Gastroesophageal sphincter (tissue), 4 donors: Measurements from ENCODE around the gene AVPR2. TPM values are rescaled to one million over a fixed set of nuclear protein-coding genes. Genes with fewer than 3 reads are reported as not detected.

Experiments used
- ATAC-seq: fragments of 150-250 bp; one replicate; pipeline ENCODE4 v1.9.1; 2016; ENCODE audit warnings: mild to moderate bottlenecking, moderate library complexity
- H3K27ac ChIP-seq, 4 donors: fragments of 200-600 bp; sonication (generic) in 3 of 4; 1 replicate in 3 of 4; 2 replicates in 1 of 4; pipeline ENCODE4 v1.5.1; 2016 to 2019
- H3K27me3 ChIP-seq: fragments of 200-600 bp; sonication (generic); one replicate; pipeline ENCODE4 v1.5.1; 2019
- H3K36me3 ChIP-seq, 2 donors: fragments of 200-600 bp; sonication (generic); one replicate each; pipeline ENCODE4 v1.5.1; 2019; ENCODE audit warnings: control low read depth in 1 of 2
- H3K4me1 ChIP-seq, 3 donors: fragments of 200-600 bp; sonication (generic); 1 replicate in 2 of 3; 2 replicates in 1 of 3; pipeline ENCODE4 v1.5.1; 2016 to 2019; ENCODE audit warnings: control low read depth in 2 of 3
- H3K4me3 ChIP-seq, 2 donors: fragments of 200-600 bp; sonication (generic); one replicate each; pipeline ENCODE4 v1.5.1; 2019; ENCODE audit warnings: mild to moderate bottlenecking in 1 of 2, moderate library complexity in 1 of 2
- H3K9me3 ChIP-seq, 3 donors: fragments of 200-600 bp; sonication (generic); one replicate each; pipeline ENCODE4 v1.5.1; 2017 to 2019; ENCODE audit warnings: control low read depth in 2 of 3
- CTCF ChIP-seq, 4 experiments: fragments of 200-600 bp in 2 of 4; fragments of 450-650 bp in 2 of 4; sonication (generic) in 1 of 4; IDR thresholded peaks; one replicate each; pipeline ENCODE4 v1.5.1; 2017 to 2019; ENCODE audit warnings: antibody characterized with exemption in 4 of 4, mild to moderate bottlenecking in 2 of 4, moderate library complexity in 2 of 4
- EP300 ChIP-seq: sonication (generic); formaldehyde crosslinking; IDR thresholded peaks from one replicate; pipeline ENCODE4 v1.6.1; 2017; ENCODE audit warnings: antibody characterized with exemption, mild to moderate bottlenecking
- POLR2A ChIP-seq, 2 donors: fragments of 450-650 bp; IDR thresholded peaks; one replicate each; pipeline ENCODE4 v1.6.1; 2017; ENCODE audit warnings: antibody characterized with exemption in 2 of 2, mild to moderate bottlenecking in 2 of 2, moderate library complexity in 1 of 2
- POLR2AphosphoS5 ChIP-seq: sonication (generic); formaldehyde crosslinking; IDR thresholded peaks from one replicate; pipeline ENCODE4 v1.6.1; 2017; ENCODE audit warnings: antibody characterized with exemption
- WGBS, 2 donors: methylation state at CpG; one replicate each; pipeline ENCODE4 v1.1.5; 2018; ENCODE audit warnings: low coverage in 1 of 2; 5-methylcytosine and 5-hydroxymethylcytosine counted together
- total RNA-seq, 4 donors: library from RNA; depleted of rRNA; stranded (reverse); fragments of >200 nt; gene quantifications; one replicate each; pipeline ENCODE4 v1.1.0, GENCODE V29; 2016

Gene AVPR2
- total RNA-seq, 4 donors from 2014 or later: 0.81 to 7.9 (median 3.8) TPM

GRCh38 chrX:153920546-153920945, 16.1 kb downstream of the AVPR2 start:
- no peaks in the 10 kb centered on the region for H3K27me3 ChIP-seq

GRCh38 chrX:153921070-153921469, 16.6 kb downstream of the AVPR2 start:
- Histone ChIP-seq H3K36me3 (no peaks in the 10 kb centered on the region), H3K4me3 (peak overlapping the region in 1 of 2 donors; percentile 14), H3K9me3 (no peaks in the 10 kb centered on the region), H3K27me3 (no peaks in the 10 kb centered on the region), H3K4me1 (peaks cover 0 to 52% (median 10%) of the 10 kb centered on the region in 3 donors), H3K27ac (peak overlapping the region in 2 of 4 donors; percentile 14 to 36)
- ATAC-seq: no peak
- WGBS, 2 donors: no CpG with 5 or more reads among the region's 16 CpGs
- TF ChIP-seq POLR2AphosphoS5: no peak
- no peak for TF ChIP-seq POLR2A (IDR thresholded peaks at IDR 0.05)

More at GRCh38 chrX:153920546-153920945, 16.1 kb downstream of the AVPR2 start:
- Histone ChIP-seq H3K4me1 (peaks cover 0 to 47% (median 10%) of the 10 kb centered on the region in 3 donors), H3K9me3 (no peaks in the 10 kb centered on the region), H3K4me3 (no peak overlapping the region), H3K36me3 (no peaks in the 10 kb centered on the region), H3K27ac (no peak overlapping the region)
- no CpG with 5 or more reads among the region's 14 CpGs for WGBS, 2 donors
- ATAC-seq: no peak
- TF ChIP-seq POLR2AphosphoS5: no peak

DNA sequence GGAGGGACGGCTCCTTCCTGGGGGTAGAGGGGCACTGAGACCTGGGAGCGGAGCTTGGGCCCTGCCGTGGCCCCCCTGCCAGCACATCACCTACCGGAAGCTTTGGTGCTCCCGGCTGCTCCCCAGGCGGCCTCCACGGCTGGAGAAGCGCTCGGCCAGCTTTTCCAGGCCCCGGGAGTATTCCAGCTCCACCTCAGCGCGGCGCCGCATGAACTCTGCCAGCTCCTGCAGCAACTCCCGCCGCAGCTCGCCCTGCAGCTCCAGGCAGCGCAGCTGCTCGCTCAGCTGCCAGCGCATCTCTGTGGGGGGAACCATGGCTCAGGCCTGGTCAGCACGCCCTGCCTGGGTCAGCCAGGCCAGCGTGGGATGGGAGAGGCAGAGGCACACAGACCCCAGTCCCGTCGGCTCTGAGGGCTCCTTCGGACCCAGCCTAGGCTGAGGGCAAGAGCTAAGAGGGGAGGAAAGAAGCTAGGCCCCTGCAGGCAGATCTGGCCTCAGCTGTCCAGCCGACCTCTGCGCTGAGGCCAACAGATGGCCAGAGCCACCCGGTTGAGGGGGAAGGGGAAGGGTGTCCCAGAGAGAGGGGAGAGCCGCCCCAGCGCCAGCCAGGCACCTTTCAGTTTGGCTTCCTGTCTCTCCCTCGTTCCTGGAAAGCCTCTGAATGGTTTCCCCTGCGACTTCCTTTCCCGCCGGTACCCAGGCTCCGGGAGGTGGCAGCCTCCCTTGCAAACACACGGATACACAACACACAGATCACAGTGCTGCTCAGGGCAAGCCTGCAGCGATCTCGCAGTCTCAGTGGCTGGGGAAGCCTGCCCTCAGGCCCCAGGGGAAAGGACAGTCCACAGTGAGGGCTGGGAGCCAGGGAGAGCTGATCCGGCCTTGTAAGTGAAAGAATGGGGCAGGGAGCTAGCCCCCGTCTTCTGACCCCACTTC, 17.3 kb downstream of the AVPR2 start:
- Histone ChIP-seq H3K36me3 (no peaks in the 10 kb centered on the region), H3K4me3 (peak overlapping the region in 1 of 2 donors; percentile 14), H3K9me3 (no peaks in the 10 kb centered on the region), H3K27ac (peak overlapping the region in 3 of 4 donors; percentile 14 to 47 (median 36)), H3K27me3 (no peaks in the 10 kb centered on the region), H3K4me1 (peaks cover 0 to 59% (median 13%) of the 10 kb centered on the region in 3 donors)
- no peak for ATAC-seq
- WGBS, 2 donors: no CpG with 5 or more reads among the region's 40 CpGs
- TF ChIP-seq POLR2A (IDR thresholded peaks at IDR 0.05): no peak
- no peak for TF ChIP-seq EP300
- no peak for TF ChIP-seq CTCF (IDR thresholded peaks at IDR 0.05)
- no peak for TF ChIP-seq POLR2AphosphoS5

DNA sequence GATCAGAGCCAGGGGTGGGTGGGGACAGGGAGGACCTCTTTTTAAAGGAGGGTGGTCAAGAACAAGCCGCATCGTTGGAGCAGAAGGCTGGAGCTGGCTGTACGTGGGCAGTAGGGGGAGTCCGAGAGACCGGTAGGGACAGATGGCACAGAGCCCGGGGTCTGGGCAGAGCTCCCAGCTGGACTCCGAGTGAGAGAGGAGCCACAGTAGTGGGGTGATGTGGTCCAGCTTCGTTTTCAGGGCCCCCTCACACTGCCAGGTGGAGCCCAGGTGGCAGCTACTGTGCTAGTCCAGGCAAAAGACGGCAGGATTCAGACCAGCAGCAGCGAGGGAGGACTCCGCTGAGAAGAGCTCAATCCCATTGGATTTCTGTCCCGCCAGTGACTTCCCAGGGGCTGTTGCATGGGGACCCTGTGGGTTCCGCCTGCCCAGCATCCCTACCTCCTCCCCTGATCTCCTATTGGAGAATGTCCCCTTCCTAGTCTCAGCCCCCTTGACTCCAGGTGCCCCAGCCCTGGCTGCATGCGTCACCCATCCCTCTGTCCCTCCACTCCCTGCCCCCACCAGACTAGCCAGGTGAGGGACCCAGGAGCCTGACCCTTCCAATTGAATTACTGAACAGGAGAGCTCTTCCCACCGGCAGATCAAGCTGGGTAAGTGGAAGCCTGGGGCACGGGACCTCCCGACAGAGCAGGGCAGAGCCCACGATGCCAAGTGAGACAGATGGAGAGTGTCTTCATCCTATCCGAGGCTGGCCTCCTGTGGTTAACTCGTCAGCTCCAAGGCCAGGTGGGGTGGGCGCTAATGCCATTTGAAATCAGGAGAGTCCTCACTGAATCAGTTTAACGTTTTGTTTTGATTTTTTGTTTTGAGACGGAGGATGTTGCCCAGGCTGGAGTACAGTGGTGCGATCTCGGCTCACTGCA, 18.7 kb downstream of the AVPR2 start:
- peak; percentile 66 for ATAC-seq

More for the DNA sequence above, 18.7 kb downstream of the AVPR2 start:
- WGBS, 2 donors: 60 to 63% methylated on average over 1 to 5 of the region's 25 CpGs
- no peaks in the 10 kb centered on the region for H3K27me3 ChIP-seq
- TF ChIP-seq CTCF (IDR thresholded peaks at IDR 0.05) (peak in 3 of 4 experiments; percentile 28 to 62 (median 33)), EP300 (no peak)
- peak overlapping the region in 3 of 4 donors; percentile 14 to 57 (median 43) for H3K27ac ChIP-seq
- peaks cover 0 to 66% (median 21%) of the 10 kb centered on the region in 3 donors for H3K4me1 ChIP-seq
- no peaks in the 10 kb centered on the region for H3K9me3 ChIP-seq
- no peaks in the 10 kb centered on the region for H3K36me3 ChIP-seq
- H3K4me3 ChIP-seq: no peak overlapping the region
